Activated CD4-positive, alpha-beta memory T cell treated with anti-CD3 and anti-CD28 coated beads, Interleukin-2, amount 10 ng/mL, durations not matched to agents 7 days and 5 days (primary cell): ENCODE measurements around the gene TSC22D2. TPM values are rescaled to one million over a fixed set of nuclear protein-coding genes. Genes with fewer than 3 reads are reported as not detected.

Experiments used
- CTCF ChIA-PET: fragments of 350-600 bp; sonication (Branson Sonifier 250); formaldehyde crosslinking; loops from one replicate; lab custom pipeline; 2021; ENCODE audit warnings: antibody characterized with exemption, inconsistent platforms; lab: Charles Lee
- POLR2A ChIA-PET: fragments of 350-600 bp; sonication (Branson Sonifier 250); formaldehyde crosslinking; loops from one replicate; lab custom pipeline; 2021; ENCODE audit warnings: antibody characterized with exemption; lab: Charles Lee
- DNase-seq: peaks from one replicate; pipeline ENCODE4 v3.0.0-alpha.2; 2020
- H3K27ac Mint-ChIP-seq: one replicate; pipeline ENCODE4 v1.8.0; 2021; ENCODE audit warnings: mild to moderate bottlenecking, mixed read lengths
- H3K27me3 Mint-ChIP-seq: one replicate; pipeline ENCODE4 v1.8.0; 2021; ENCODE audit warnings: mixed read lengths
- H3K36me3 Mint-ChIP-seq: one replicate; pipeline ENCODE4 v1.8.0; 2021; ENCODE audit warnings: low read depth, mixed read lengths
- H3K4me1 Mint-ChIP-seq: one replicate; pipeline ENCODE4 v1.8.0; 2021; ENCODE audit warnings: mixed read lengths
- H3K4me3 Mint-ChIP-seq: one replicate; pipeline ENCODE4 v1.8.0; 2021; ENCODE audit warnings: mild to moderate bottlenecking, mixed read lengths
- H3K9me3 Mint-ChIP-seq: one replicate; pipeline ENCODE4 v1.8.0; 2021; ENCODE audit warnings: mixed read lengths
- total RNA-seq, 2 experiments: library from RNA; stranded (reverse); gene quantifications; one replicate each; pipeline ENCODE4 v1.2.3, GENCODE V29; 2021

TSC22D2 gene
- total RNA-seq, 2 experiments from 2014 or later: 13.9 to 15.0 TPM

DNA sequence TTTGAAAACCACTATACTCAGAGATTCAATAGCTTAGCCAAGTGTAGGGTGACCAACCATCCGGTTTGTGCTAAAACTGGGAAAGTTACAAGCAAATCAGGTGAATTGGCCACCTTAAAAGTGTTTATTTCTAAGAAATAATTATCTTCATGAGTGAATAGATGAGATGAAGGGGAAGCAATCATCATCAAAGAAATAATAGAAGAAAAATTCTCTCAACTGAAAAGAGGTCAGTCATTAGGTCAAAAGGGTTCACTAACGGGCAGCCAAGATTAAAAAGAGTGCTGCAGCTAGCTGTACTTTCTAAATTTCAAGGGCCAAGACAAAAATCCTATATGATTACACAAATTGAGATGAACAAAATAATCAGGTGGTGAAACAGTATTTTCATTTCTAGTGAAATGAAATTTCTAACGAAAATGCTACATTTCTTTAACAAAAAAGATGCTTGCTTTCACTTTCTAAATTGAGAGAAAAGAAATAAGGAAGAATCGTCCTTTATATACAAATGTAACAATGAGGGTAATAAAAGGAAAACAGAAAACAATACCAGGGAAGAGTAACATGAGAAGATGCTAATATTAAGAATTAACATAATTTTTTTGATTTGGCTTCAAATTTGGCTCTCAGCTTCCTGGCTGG is 34.7 kb upstream of the TSC22D2 start:
- H3K27me3 Mint-ChIP-seq: peaks cover 2% of the 10 kb centered on the region
- H3K9me3 Mint-ChIP-seq: no peaks in the 10 kb centered on the region
- H3K4me3 Mint-ChIP-seq: peak overlapping the region; percentile 60
- CTCF ChIA-PET: interaction anchor here (1.0 kb wide), 1 partner anchor 36 kb away, joined by 3 read pairs; no protein-coding TSS in a partner anchor
- H3K36me3 Mint-ChIP-seq: no peaks in the 10 kb centered on the region
- POLR2A ChIA-PET: interaction anchor here (1.5 kb wide), 1 partner anchor 38 kb away, joined by 5 read pairs; no protein-coding TSS in a partner anchor
- DNase-seq: no peak
- H3K27ac Mint-ChIP-seq: no peak overlapping the region
- peaks cover 10% of the 10 kb centered on the region for H3K4me1 Mint-ChIP-seq

DNA sequence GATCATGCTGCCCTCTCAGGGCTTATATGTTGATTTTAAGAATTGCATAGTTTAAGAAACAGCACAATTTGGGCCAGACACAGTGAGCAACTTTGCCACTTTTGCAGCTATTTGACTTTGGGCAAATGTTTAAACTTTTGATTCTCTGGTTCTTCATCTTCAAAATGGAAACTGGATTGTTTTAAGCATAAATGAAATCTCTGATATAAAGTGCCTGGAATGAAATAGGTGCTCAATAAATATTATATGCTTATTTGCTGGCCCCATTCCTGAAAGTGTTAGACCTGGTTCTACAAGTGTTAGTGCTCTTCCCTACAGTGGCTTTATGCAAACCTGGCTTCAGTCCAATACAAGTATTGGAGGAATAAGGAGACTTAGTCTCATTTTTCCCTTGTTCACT is 33.1 kb upstream of the TSC22D2 start:
- Mint-ChIP-seq H3K27me3 (peaks cover 2% of the 10 kb centered on the region), H3K4me1 (peaks cover 10% of the 10 kb centered on the region), H3K9me3 (no peaks in the 10 kb centered on the region), H3K36me3 (no peaks in the 10 kb centered on the region), H3K27ac (no peak overlapping the region), H3K4me3 (no peak overlapping the region)
- POLR2A ChIA-PET: no interaction called here
- CTCF ChIA-PET: no interaction called here
- DNase-seq: no peak

DNA sequence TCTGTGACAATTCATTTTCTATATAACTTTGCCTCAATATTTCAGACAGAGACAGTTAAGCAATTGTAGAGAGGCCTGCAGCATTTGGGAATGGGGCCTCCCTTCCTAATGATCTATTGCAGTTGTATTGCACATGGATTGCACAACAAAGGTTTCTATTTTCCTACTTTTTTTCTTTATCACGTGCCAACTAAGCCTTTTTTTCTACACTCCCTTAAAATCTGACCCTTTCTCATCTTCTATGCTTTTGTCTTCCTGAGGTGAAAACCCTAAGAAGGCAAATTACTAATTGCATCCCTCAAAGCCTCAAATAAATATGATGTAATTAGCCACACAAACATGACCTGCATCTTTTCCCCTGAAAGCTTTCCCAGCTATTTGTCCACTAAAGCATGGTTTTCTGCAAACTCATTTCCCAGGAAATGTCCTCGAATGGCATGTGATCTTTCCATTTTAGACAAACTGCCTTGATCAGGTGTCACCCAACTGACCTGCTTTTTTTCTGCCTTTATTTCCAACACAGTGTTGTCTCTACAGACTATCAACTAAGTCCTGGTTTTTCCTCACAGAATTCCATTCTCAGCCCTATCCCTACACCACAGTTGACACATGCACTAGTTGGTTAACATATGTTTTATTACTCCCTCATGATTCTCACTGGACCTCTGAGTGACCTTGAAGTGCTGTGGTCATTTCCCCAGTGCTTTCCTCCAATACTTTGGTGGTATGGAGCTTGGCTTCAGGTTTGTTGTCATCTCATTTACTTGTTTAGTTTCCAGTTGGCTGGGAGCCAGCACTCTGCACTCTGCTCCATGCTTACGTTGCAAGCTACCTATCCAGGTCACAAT is 31.9 kb upstream of the TSC22D2 start:
- POLR2A ChIA-PET: no interaction called here
- no peak overlapping the region for H3K4me3 Mint-ChIP-seq
- no peaks in the 10 kb centered on the region for H3K36me3 Mint-ChIP-seq
- peaks cover 2% of the 10 kb centered on the region for H3K27me3 Mint-ChIP-seq
- no peak overlapping the region for H3K27ac Mint-ChIP-seq
- CTCF ChIA-PET: interaction anchor here (0.8 kb wide), 1 partner anchor 25 kb away, joined by 3 read pairs; no protein-coding TSS in a partner anchor
- no peaks in the 10 kb centered on the region for H3K9me3 Mint-ChIP-seq
- peaks cover 10% of the 10 kb centered on the region for H3K4me1 Mint-ChIP-seq
- DNase-seq: no peak

DNA sequence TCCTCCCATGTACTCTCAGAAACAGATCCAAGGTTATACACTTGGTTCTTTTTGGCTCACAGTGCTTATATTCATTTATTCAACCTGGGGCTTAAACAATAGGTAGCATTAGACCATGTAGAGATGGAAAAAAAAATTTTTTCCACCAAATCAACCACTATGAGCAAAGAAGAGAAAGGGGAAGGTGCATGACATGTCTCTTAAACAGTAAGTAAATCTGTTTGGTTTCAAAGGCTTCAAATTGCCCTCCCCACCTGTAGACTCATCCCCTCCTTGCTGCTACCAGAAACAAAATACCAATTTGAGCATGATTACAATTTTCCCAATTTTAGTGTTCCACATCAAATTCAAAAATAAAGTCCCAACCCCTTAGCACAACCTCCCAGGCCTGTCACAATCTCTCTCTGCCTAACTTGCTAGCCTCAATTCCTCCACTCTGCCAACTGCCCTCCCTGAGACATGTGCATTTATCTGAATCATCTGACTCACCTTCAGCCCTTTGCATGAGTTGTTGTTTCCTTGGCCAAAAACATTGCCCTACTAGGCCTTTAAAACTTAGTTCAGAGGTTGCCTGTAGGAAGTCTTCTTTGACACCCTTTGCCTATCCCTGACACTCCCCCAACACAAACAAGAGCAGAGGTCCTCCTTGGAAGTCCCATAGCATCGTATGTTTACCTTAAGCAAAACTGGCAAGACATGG is 30.3 kb upstream of the TSC22D2 start:
- H3K4me3 Mint-ChIP-seq: no peak overlapping the region
- no peak for DNase-seq
- H3K27me3 Mint-ChIP-seq: no peaks in the 10 kb centered on the region
- no peaks in the 10 kb centered on the region for H3K36me3 Mint-ChIP-seq
- H3K4me1 Mint-ChIP-seq: peaks cover 20% of the 10 kb centered on the region
- CTCF ChIA-PET: no interaction called here
- H3K9me3 Mint-ChIP-seq: no peaks in the 10 kb centered on the region
- H3K27ac Mint-ChIP-seq: no peak overlapping the region
- POLR2A ChIA-PET: no interaction called here

DNA sequence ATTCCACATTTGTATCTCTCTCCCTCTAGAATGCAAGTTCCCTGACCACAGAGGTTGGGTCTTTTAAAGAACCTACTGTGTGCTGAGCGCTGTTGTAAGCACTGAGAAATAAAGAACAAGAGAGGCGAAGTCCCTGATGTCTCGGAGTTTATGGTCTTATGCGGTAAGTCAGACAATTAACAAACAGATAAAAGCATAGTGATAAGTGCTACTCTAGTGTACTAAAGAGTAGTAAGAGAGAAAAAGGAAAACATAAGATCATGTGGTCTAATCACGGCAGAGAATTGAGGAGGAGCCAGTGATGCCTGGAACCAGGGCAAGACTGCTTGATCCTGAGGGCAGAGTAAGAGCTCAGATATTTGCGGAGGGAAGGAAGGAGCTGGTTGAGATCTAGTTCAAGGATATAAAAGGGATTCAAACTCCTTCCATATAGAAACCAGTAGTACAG is 29.8 kb upstream of the TSC22D2 start:
- DNase-seq: no peak
- Mint-ChIP-seq H3K4me1 (peaks cover 20% of the 10 kb centered on the region), H3K27ac (no peak overlapping the region), H3K27me3 (no peaks in the 10 kb centered on the region), H3K4me3 (no peak overlapping the region), H3K9me3 (no peaks in the 10 kb centered on the region), H3K36me3 (no peaks in the 10 kb centered on the region)
- ChIA-PET CTCF (no interaction called here), POLR2A (no interaction called here)

DNA sequence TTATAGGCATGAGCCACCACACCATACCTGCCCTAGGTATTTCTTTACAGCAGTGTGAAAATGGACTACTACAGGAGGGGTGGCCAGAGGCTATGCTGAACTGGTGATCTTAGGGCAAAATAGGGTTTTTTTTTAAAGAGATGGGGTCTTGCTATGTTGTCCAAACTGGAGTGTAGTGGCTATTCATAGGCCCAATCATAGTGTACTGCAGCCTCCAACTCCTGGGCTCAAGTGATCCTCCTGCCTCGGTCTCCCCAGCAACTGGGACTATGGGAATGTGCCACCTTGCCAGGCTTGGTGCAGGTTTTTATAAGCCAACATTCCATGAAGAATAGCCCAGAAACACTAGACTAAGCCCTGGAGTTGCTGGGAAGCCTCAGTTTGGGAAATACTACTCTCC is 28.6 kb upstream of the TSC22D2 start:
- CTCF ChIA-PET: no interaction called here
- Mint-ChIP-seq H3K4me3 (no peak overlapping the region), H3K27ac (no peak overlapping the region)

DNA sequence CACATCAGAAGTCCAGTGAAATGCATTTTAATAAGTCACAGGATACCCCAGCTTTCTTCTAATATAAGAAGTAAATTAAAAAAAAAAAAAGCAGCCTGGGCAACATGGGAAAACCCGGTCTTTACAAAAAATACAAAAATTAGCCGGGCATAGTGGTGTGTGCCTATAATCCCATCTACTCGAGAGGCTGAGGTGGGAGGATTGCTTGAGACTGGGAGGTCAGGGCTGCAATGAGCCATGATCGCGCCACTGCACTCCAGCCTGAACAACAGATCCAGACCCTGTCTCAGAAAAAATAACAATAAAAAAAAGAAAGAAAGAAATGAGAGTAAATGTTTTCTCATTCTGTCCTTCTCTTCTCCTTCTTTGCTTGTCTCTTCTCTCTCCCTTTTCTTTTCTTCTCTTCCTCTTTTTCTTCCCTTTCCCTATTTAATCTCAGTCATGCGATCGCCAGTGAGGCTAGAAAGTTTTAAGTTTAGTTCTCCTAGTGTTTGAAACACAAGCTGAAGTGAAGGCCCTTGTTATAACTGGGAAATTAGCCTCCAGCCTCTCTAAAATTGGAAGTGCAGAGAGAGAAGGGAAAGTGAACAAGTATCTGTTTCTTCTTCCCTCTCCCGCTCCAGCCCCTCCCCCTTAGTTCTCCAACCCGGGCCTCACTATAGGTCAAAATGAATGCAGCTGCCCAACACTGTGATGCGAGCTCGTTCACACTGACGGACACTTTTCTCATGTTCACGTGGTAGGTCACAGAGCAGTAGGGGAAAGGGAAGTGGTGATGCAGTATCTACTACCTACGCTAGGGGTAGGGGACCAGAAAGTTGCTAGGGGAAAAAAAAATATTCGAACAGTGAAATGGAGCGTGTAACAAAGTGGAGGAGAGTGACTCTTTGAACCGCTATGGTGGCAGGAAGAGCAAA is 23.5 kb upstream of the TSC22D2 start:
- no peaks in the 10 kb centered on the region for H3K36me3 Mint-ChIP-seq
- peaks cover 25% of the 10 kb centered on the region for H3K4me1 Mint-ChIP-seq
- CTCF ChIA-PET: interaction anchor here (0.6 to 1.5 kb wide), 6 partner anchors 10 to 106 kb away, joined by 3 to 6 read pairs (median 4); no protein-coding TSS in a partner anchor
- peak; percentile 46 for DNase-seq
- H3K27ac Mint-ChIP-seq: peak overlapping the region; percentile 9
- H3K4me3 Mint-ChIP-seq: peak overlapping the region; percentile 15
- no peaks in the 10 kb centered on the region for H3K9me3 Mint-ChIP-seq
- POLR2A ChIA-PET: interaction anchor here (1.1 to 1.6 kb wide), 2 partner anchors 24 to 26 kb away, joined by 4 to 14 read pairs; partner anchors contain the start of gene TSC22D2
- peaks cover 1% of the 10 kb centered on the region for H3K27me3 Mint-ChIP-seq

More for the DNA sequence above, 28.6 kb upstream of the TSC22D2 start:
- H3K27me3 Mint-ChIP-seq: no peaks in the 10 kb centered on the region
- DNase-seq: no peak
- POLR2A ChIA-PET: no interaction called here
- peaks cover 12% of the 10 kb centered on the region for H3K4me1 Mint-ChIP-seq
- no peaks in the 10 kb centered on the region for H3K9me3 Mint-ChIP-seq
- no peaks in the 10 kb centered on the region for H3K36me3 Mint-ChIP-seq

DNA sequence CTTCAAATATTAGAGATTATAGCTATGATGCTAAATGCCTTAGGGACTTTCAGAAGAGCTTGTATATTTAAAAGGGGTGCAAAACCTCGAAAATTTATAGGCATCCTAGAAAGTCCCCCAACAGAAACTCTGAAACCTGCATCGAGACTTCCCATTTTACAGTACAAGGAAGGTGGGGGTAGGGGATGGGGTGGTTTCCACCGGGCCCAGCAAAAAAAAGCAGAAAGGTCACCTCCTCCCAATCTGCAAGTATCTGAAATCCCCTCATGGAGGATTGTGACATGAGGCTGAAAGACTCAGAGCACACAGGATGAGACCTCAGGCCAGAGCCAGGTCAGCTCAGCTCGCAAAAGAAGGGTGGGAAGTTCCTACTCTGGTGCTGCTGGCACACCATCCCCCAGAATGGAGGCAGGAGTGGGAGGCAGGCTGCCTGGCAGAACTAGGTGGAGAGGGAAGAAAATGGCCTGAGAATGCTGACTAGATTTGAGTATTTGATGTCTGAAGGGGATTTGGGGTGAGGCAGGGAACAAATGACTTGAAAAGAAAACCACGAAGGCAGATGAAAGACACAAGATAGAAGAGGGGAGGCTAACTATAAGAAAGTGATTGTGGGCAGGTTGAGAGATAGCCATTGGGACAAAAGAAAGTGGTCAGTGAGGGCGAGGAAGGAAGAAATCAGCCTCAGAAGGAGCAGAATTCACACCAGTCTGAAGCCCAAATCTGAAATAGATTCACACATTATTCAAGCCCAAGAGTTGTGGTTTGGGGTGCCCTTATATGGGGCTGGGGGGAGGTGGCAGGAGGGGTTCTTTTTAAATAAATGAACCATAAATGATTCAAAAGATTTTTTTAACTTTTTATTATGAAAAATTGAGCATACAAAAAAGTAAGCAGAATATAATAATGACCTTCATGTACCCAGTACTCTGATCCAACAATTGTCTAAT is 22.5 kb upstream of the TSC22D2 start:
- Mint-ChIP-seq H3K27me3 (peaks cover 1% of the 10 kb centered on the region), H3K4me1 (peaks cover 25% of the 10 kb centered on the region), H3K4me3 (no peak overlapping the region), H3K9me3 (no peaks in the 10 kb centered on the region), H3K27ac (no peak overlapping the region), H3K36me3 (no peaks in the 10 kb centered on the region)
- ChIA-PET CTCF (interaction anchor here (1.0 to 1.5 kb wide), 4 partner anchors 10 to 105 kb away, joined by 3 to 6 read pairs (median 4); no protein-coding TSS in a partner anchor), POLR2A (interaction anchor here (1.1 to 1.6 kb wide), 2 partner anchors 23 to 25 kb away, joined by 4 to 14 read pairs; partner anchors contain the start of gene TSC22D2)
- DNase-seq: no peak

DNA sequence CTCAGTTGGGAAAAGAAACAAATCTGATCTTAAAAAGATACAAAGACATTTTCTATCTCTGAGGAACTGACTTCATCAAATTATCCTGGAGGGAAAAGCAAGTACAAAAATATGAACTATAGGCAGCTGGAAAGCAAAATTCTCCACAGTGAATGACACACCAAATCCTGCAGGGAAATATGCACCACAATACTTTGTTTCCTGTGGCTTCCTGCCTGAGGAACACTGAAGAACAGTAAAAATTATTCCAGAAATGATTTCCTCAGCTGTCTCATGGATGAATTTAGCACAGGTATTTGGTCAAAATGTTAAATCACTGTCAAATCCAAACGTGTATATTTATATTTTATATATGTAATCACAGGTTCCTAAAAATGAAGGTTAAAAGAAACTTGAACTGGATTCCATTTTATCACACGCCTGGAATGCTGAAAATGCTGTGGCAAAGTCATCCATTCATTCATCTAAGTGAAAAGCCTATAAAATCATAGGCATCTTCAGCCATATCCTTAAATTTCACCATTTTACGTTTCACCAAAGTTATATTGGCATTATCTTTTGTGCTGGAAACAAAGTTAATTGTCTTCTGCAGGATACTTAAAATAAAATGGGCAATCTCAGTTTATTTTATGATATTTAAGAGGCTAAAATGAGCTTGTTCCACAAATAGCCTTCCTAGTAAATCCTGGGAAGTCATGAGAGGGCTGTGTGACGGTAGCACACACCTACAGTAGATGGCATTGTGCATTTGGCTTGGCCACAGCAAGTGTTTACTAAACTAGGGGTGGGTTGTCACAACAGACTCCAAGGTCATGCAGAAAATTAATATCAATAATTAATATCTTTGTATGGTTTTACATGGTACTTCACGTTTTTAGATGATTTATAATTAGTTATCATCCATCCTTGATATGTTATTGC is 19.3 kb upstream of the TSC22D2 start:
- H3K27me3 Mint-ChIP-seq: peaks cover 1% of the 10 kb centered on the region
- no peak overlapping the region for H3K27ac Mint-ChIP-seq
- H3K4me1 Mint-ChIP-seq: peaks cover 15% of the 10 kb centered on the region
- CTCF ChIA-PET: interaction anchor here (0.6 kb wide), 1 partner anchor 47 kb away, joined by 3 read pairs; no protein-coding TSS in a partner anchor
- H3K36me3 Mint-ChIP-seq: no peaks in the 10 kb centered on the region
- no peaks in the 10 kb centered on the region for H3K9me3 Mint-ChIP-seq
- POLR2A ChIA-PET: interaction anchor here (0.7 kb wide), 1 partner anchor 23 kb away, joined by 3 read pairs; no protein-coding TSS in a partner anchor
- no peak overlapping the region for H3K4me3 Mint-ChIP-seq
- DNase-seq: no peak

DNA sequence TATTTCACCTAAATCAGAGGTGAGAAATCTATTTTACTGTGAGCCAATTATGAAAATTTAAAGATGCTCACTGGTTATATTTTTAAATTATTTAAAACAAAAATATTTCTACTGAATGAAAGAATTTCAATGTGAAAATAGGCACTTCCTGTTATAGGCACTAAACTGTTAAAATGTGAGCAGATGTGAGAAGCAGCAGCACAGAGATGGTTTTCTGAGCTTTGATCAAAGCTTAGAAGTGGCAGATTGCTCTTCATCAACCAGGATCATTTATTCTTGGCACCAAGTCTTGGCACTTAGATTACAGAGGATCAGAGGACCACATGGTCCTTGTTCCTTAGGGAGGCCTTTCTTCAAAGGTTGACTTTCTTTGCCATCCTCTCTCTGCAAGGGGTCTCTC is 18.0 kb upstream of the TSC22D2 start:
- Mint-ChIP-seq H3K36me3 (no peaks in the 10 kb centered on the region), H3K4me1 (peaks cover 9% of the 10 kb centered on the region), H3K27me3 (peaks cover 1% of the 10 kb centered on the region), H3K27ac (no peak overlapping the region), H3K9me3 (no peaks in the 10 kb centered on the region), H3K4me3 (no peak overlapping the region)
- ChIA-PET POLR2A (interaction anchor here (0.8 kb wide), 1 partner anchor 18 kb away, joined by 3 read pairs; the partner anchor contains the start of gene TSC22D2), CTCF (no interaction called here)
- DNase-seq: no peak
